ENCODE measurements around the gene IGLON5. TPM values are rescaled to one million over a fixed set of nuclear protein-coding genes. Genes with fewer than 3 reads are reported as not detected.

Gene IGLON5
- total RNA-seq, 1 experiment from 2014 or later, result 41.2 TPM

DNA sequence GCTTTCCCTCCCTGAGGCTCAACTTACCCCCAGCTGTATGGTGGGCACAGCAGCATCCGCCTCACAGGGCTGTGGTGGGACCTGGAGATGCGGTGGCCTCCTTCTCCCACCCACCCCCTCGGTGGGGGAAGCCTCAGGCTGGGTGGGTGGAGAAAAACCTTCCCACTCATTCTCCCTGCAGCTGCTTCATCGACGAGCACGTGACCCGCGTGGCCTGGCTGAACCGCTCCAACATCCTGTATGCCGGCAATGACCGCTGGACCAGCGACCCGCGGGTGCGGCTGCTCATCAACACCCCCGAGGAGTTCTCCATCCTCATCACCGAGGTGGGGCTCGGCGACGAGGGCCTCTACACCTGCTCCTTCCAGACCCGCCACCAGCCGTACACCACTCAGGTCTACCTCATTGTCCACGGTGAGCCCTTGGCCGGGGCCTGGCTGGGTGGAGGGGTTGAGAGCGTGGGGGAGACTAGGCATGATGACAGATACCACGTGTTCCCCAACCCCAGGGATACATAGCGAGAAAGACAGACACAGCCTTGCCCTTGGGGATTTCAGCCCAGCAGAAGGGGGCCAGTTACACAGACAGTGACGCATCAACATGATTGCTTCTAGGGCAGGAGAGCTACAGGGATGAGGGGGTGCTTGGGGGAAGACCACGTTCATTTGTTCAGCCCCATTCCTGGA is 12.2 kb downstream of the IGLON5 start:
- ATAC-seq (no peak), DNase-seq (ENCODE audit: low spot score) (no peak)
- peaks cover 18% of the 10 kb centered on the region for H3K4me1 Mint-ChIP-seq
- CTCF ChIA-PET, result interaction anchor here (0.5 to 2.0 kb wide), 3 partner anchors 64 to 99 kb away, joined by 4 to 5 read pairs (median 4); no protein-coding TSS in a partner anchor
- no peak for TF ChIP-seq SMAD4 (CRISPR knock-in tag; IDR thresholded peaks at IDR 0.05)
- no peak for TF ChIP-seq NR3C1 (CRISPR knock-in tag; conservative IDR thresholded peaks at IDR 0.05; ENCODE audit: low read depth)
- no peak for TF ChIP-seq GTF2I (CRISPR knock-in tag; conservative IDR thresholded peaks at IDR 0.05)
- TF ChIP-seq, protein P1, sequence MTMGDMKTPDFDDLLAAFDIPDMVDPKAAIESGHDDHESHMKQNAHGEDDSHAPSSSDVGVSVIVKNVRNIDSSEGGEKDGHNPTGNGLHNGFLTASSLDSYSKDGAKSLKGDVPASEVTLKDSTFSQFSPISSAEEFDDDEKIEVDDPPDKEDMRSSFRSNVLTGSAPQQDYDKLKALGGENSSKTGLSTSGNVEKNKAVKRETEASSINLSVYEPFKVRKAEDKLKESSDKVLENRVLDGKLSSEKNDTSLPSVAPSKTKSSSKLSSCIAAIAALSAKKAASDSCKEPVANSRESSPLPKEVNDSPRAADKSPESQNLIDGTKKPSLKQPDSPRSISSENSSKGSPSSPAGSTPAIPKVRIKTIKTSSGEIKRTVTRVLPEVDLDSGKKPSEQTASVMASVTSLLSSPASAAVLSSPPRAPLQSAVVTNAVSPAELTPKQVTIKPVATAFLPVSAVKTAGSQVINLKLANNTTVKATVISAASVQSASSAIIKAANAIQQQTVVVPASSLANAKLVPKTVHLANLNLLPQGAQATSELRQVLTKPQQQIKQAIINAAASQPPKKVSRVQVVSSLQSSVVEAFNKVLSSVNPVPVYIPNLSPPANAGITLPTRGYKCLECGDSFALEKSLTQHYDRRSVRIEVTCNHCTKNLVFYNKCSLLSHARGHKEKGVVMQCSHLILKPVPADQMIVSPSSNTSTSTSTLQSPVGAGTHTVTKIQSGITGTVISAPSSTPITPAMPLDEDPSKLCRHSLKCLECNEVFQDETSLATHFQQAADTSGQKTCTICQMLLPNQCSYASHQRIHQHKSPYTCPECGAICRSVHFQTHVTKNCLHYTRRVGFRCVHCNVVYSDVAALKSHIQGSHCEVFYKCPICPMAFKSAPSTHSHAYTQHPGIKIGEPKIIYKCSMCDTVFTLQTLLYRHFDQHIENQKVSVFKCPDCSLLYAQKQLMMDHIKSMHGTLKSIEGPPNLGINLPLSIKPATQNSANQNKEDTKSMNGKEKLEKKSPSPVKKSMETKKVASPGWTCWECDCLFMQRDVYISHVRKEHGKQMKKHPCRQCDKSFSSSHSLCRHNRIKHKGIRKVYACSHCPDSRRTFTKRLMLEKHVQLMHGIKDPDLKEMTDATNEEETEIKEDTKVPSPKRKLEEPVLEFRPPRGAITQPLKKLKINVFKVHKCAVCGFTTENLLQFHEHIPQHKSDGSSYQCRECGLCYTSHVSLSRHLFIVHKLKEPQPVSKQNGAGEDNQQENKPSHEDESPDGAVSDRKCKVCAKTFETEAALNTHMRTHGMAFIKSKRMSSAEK (CRISPR knock-in tag; IDR thresholded peaks at IDR 0.05; ENCODE audit: borderline replicate concordance), result no peak
- TF ChIP-seq HMGXB4 (CRISPR knock-in tag; IDR thresholded peaks at IDR 0.05), result no peak
- no peak overlapping the region for H3K4me3 Mint-ChIP-seq
- POLR2A ChIA-PET, result no interaction called here
- peaks cover 24% of the 10 kb centered on the region for H3K27me3 Mint-ChIP-seq (ENCODE audit: low read depth)
- H3K36me3 Mint-ChIP-seq, result peaks cover 10% of the 10 kb centered on the region; the same call in 1 of the 2 replicates
- H3K27ac Mint-ChIP-seq, result no peak overlapping the region
- no peaks in the 10 kb centered on the region for H3K9me3 Mint-ChIP-seq

DNA sequence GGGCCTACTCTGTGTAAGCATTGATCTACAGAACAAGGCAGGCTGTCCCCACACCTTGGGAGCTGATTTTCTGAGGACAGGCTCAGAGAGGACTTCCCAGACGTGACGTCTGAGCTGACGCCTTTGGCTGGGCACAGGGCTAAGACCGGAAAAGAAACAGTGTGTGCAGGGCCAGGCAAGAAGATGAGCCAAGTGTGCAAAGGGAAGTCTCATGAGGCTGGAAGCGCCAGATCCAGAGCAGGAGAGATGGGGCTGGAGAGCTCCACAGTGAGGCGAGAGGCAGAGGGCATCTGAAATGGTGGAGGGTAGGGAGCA is 12.7 kb downstream of the IGLON5 start:
- Mint-ChIP-seq H3K4me3 (no peak overlapping the region), H3K27ac (no peak overlapping the region), H3K9me3 (no peaks in the 10 kb centered on the region), H3K4me1 (peaks cover 20% of the 10 kb centered on the region), H3K36me3 (peaks cover 10% of the 10 kb centered on the region; the same call in 1 of the 2 replicates), H3K27me3 (ENCODE audit: low read depth) (peaks cover 24% of the 10 kb centered on the region)
- TF ChIP-seq ZNF121 (CRISPR knock-in tag; IDR thresholded peaks at IDR 0.05) (no peak), FOXJ3 (CRISPR knock-in tag; IDR thresholded peaks at IDR 0.05; ENCODE audit: borderline replicate concordance) (no peak), ZNF671 (CRISPR knock-in tag; IDR thresholded peaks at IDR 0.05) (no peak), NFYB (CRISPR knock-in tag; conservative IDR thresholded peaks at IDR 0.05; ENCODE audit: low read depth) (no peak), KAT7 (CRISPR knock-in tag; IDR thresholded peaks at IDR 0.05; ENCODE audit: borderline replicate concordance) (no peak), ZNF281 (CRISPR knock-in tag; IDR thresholded peaks at IDR 0.05) (no peak), USF2 (CRISPR knock-in tag; IDR thresholded peaks at IDR 0.05) (no peak)
- TF ChIP-seq, protein P2, sequence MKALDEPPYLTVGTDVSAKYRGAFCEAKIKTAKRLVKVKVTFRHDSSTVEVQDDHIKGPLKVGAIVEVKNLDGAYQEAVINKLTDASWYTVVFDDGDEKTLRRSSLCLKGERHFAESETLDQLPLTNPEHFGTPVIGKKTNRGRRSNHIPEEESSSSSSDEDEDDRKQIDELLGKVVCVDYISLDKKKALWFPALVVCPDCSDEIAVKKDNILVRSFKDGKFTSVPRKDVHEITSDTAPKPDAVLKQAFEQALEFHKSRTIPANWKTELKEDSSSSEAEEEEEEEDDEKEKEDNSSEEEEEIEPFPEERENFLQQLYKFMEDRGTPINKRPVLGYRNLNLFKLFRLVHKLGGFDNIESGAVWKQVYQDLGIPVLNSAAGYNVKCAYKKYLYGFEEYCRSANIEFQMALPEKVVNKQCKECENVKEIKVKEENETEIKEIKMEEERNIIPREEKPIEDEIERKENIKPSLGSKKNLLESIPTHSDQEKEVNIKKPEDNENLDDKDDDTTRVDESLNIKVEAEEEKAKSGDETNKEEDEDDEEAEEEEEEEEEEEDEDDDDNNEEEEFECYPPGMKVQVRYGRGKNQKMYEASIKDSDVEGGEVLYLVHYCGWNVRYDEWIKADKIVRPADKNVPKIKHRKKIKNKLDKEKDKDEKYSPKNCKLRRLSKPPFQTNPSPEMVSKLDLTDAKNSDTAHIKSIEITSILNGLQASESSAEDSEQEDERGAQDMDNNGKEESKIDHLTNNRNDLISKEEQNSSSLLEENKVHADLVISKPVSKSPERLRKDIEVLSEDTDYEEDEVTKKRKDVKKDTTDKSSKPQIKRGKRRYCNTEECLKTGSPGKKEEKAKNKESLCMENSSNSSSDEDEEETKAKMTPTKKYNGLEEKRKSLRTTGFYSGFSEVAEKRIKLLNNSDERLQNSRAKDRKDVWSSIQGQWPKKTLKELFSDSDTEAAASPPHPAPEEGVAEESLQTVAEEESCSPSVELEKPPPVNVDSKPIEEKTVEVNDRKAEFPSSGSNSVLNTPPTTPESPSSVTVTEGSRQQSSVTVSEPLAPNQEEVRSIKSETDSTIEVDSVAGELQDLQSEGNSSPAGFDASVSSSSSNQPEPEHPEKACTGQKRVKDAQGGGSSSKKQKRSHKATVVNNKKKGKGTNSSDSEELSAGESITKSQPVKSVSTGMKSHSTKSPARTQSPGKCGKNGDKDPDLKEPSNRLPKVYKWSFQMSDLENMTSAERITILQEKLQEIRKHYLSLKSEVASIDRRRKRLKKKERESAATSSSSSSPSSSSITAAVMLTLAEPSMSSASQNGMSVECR (CRISPR knock-in tag; IDR thresholded peaks at IDR 0.05; ENCODE audit: borderline replicate concordance), result no peak
- ChIA-PET CTCF (interaction anchor here (1.7 to 2.0 kb wide), 2 partner anchors 65 to 97 kb away, joined by 4 to 5 read pairs; no protein-coding TSS in a partner anchor), POLR2A (interaction anchor here (0.5 kb wide), 1 partner anchor 106 kb away, joined by 7 read pairs; no protein-coding TSS in a partner anchor)
- ATAC-seq, result no peak
- no peak for DNase-seq (ENCODE audit: low spot score)

All from WTC11 (cell line).